Right kidney (tissue), 9 donors: ENCODE measurements around the gene JTB.
"Not testable (repeated sequence)": the region's sequence is repeated elsewhere in the genome, so short reads cannot be mapped to it uniquely, and the experiment has no call there.

Source experiments
- DNase-seq: peaks from one replicate; pipeline ENCODE4 v3.0.0-alpha.2; 2016
- long read RNA-seq, 8 donors: transcript quantifications; one replicate each; lab custom pipeline, GENCODE V29; 2026

JTB gene
- long read RNA-seq, donor 1, transcript JTB-201 (5 exons, 1,287 nt), result major isoform, 64 of 80 reads
- long read RNA-seq, donor 1, transcript JTB-203 (4 exons, 1,216 nt), result minor isoform, 7 of 80 reads
- long read RNA-seq, donor 1, partial matches to known transcripts, result 9 of 80 reads
- long read RNA-seq, donor 1, other reads (novel, unspliced or antisense), result 0 of 80 reads
- long read RNA-seq, donor 2, transcript JTB-201 (5 exons, 1,287 nt), result major isoform, 35 of 36 reads
- long read RNA-seq, donor 2, partial matches to known transcripts, result 0 of 36 reads
- long read RNA-seq, donor 2, other reads (novel, unspliced or antisense), result 0 of 36 reads
- long read RNA-seq, donor 3, transcript JTB-201 (5 exons, 1,287 nt), result major isoform, 23 of 26 reads
- long read RNA-seq, donor 3, partial matches to known transcripts, result 0 of 26 reads
- long read RNA-seq, donor 3, other reads (novel, unspliced or antisense), result 0 of 26 reads
- long read RNA-seq, donor 4, transcript JTB-201 (5 exons, 1,287 nt), result major isoform, 35 of 38 reads
- long read RNA-seq, donor 4, partial matches to known transcripts, result 0 of 38 reads
- long read RNA-seq, donor 4, other reads (novel, unspliced or antisense), result 0 of 38 reads
- long read RNA-seq, donor 5, transcript JTB-201 (5 exons, 1,287 nt), result major isoform, 54 of 59 reads
- long read RNA-seq, donor 5, partial matches to known transcripts, result 5 of 59 reads
- long read RNA-seq, donor 5, other reads (novel, unspliced or antisense), result 0 of 59 reads
- long read RNA-seq, donor 6, transcript JTB-201 (5 exons, 1,287 nt), result major isoform, 50 of 64 reads
- long read RNA-seq, donor 6, partial matches to known transcripts, result 10 of 64 reads
- long read RNA-seq, donor 6, other reads (novel, unspliced or antisense), result 0 of 64 reads
- long read RNA-seq, donor 7, transcript JTB-201 (5 exons, 1,287 nt), result major isoform, 72 of 92 reads
- long read RNA-seq, donor 7, partial matches to known transcripts, result 18 of 92 reads
- long read RNA-seq, donor 7, other reads (novel, unspliced or antisense), result 0 of 92 reads
- long read RNA-seq, donor 8, transcript JTB-201 (5 exons, 1,287 nt), result major isoform, 44 of 50 reads
- long read RNA-seq, donor 8, partial matches to known transcripts, result 6 of 50 reads
- long read RNA-seq, donor 8, other reads (novel, unspliced or antisense), result 0 of 50 reads

DNA sequence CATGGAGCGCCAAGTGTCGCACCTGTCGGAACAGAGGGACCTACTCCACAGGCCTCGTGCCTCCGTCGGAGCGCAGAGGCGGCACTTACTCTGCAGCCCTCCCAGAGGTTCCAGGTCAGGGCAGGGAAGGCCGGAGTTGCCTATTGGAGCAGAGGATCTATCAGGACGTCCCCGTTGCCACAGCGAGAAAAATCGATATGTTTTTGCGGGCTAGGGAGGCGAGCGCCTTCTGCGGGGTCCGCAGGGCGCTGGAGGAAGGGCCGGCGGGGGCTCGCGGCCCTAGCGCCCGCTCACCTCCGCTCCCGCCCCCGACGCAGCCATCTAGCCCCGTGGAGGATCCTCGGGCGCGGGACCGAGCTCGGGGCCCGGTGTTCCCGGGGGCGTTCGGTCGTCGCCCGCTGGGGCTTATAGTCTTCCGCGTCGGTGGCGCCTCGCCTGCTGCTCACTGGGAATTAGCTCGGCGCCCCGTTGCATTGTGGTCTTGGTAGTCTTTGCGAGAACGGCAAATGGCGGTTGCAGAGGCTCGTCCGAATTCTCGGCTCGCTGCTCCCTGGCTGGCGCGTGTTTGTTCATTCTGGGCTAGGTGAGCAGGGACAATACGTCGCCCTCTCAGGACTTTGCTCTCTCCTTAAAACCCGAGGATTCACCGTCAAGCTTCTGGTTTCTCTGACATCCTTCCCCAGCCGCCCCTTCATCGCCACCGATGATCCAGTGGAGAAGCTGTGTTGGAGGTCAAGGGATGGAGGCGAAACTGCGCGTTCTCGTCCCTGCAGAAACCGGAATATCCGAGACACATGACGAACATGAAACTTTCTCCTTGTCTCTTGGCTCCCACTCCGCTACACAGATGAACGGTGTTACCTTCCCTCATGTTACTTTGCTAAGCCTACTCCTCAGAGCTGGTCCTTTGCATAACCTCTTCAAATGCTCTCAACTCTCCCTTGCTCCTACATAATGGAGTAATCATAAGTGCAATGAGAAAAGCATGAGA, at the start of gene JTB:
JTB (minus strand) TSS at position 425 of the 991 bp plus-strand sequence; CDS start at position 3, 422 bp downstream.
- DNase-seq, result peak; percentile 89

DNA sequence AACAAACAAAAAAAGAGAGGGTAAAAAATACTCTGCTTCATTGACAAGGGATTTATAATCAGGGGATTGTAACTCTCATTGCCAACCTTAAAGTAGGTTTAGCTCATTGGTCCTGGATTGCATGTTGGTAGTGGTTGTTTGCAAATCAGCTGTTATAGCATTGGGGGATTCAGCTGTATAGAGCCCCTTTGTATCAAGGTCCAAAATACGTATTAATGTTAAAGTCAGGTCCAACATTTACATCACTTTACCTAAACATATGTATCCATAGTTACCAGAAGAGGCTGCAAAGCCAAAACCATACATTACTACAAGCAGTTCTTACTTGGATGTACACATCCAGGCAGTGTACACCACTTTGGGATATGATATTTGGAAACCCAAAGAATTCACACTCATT, 42.5 kb upstream of the JTB start:
- DNase-seq, result no peak

DNA sequence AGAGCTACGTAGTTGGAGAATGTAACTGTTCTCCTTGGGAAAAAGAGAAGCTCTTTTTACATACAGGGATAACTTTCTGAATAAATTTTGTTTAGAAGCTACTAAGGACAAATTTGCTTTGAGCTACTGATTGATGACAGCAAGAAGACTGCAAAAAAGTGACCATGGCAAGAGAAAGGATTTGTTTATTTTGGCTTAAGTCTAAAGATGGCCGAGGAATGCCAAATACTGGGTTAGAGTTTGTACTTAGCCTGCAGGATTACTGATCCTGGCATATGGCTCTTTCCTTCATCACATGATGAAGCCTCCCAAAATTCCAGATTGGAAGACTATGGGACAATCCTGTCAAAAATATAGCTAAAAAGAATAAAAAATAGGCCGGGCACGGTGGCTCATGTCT, 41.8 kb upstream of the JTB start:
- DNase-seq, result no peak

DNA sequence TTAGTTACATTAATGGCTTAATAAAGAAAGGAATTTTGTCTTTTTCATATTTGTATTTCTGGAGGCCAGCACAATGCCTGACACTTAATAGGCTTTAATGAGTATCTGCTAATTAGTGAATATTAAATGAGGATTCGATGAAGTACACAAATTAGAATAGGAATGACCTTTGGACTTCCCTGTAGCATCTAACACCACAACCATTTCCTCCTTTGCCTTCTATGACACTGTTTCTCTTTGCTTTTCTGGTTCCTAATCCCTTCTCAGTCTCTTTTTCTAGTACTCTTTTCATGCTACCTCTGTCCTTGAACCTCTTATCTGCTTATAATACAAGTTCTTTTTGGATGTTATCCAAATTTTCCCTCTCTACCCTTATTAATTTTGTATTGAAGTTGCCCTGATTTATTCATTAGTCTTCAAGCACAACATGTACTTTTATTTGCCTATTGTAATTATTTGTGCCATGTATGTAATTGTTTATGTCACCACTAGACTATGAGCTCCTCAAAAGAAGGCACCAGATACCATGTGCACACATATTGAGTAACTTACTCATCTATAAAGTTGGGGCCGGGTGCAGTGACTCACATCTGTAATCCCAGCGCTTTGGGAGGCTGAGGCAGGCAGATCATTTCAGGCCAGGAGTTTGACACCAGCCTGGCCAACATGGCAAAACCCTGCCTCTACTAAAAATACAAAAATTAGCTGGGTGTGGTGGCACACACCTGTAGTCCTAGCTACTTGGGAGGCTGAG, 36.9 kb upstream of the JTB start:
- DNase-seq, result no peak

DNA sequence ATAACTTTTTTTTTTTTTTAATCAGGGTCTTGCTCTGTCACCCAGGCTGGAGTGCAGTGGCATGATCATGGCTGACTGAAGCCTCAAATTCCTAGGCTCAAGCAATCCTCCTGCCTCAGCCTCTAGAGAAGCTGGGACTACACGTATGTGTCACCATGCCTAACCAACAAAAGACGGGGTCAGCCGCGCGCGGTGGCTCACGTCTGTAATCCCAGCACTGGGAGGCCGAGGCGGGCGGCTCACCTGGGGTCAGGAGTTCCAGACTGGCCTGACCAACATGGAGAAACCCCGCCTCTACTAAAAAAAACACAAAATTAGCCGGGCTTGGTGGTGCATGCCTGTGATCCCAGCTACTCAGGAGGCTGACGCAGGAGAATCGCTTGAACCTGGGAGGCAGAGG, 35.1 kb upstream of the JTB start:
- DNase-seq, result not testable (repeated sequence)

DNA sequence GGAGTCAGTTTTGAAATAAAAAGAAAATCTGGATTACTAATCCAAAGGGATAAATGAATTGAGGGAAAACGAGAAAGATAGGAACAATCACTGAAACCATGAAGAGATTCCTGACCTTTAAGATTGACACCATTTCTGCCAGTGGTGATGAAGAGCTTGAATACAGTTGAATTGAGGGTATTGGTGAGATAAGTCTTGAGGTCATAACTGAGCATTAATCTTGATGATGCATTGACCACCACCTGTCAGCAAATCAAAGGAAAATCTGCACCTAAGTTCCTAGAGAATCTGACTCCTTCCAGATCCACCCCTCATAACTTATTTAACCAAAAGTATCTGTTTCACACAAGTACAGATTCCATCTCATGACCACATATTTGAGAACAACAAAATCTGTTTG, 34.7 kb upstream of the JTB start:
- no peak for DNase-seq

DNA sequence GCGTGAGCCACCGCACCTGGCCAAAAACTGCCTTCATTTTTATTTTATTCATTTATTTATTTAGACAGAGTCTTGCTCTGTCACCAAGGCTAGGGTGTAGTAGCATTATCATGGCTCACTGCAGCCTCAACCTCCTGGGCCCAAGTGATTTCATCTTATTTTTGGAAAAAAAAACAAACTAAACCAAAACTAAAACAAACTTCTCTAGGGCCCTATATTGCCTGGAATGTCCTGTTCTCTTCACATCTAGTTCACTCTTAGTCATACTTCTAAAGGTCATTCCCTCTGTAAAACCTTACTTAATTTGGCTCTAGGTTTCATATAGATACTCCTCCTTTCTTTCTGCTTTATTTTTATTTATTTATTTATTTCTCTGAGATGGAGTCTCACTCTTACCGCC, 28.7 kb upstream of the JTB start:
- no peak for DNase-seq

DNA sequence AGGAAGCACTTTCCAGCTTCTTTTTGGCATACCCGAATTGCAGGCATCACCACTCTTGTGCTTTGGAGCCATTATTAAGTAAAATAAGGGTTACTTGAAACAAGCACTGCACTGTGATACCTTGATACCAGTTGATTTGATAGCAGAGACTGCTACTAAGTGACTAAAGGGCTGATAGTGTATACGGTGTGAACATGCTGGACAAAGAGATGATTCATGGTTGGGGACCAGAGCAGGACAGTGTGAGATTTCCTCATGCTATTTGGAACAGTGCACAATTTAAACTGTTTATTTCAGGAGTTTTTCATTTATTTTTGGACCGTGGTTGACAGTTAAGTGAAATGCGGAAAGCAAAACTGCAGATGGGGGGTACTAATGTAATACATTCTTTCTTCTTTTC, 22.9 kb upstream of the JTB start:
- no peak for DNase-seq

DNA sequence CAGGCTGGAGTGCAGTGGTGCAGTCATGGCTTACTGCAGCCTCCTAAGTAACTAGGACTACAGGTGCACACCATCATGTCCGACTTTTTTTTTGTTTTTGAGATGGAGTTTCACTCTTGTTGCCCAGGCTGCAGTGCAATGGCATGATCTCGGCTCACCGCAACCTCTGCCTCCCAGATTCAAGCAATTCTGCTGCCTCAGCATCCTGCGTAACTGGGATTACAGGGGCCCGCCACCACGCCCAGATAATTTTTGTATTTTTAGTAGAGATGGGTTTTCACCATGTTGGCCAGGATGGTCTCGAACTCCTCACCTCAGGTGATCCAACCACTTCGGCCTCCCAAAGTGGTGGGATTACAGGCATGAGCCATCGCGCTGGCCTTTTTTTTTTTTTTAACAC, 19.4 kb upstream of the JTB start:
- not testable (repeated sequence) for DNase-seq

DNA sequence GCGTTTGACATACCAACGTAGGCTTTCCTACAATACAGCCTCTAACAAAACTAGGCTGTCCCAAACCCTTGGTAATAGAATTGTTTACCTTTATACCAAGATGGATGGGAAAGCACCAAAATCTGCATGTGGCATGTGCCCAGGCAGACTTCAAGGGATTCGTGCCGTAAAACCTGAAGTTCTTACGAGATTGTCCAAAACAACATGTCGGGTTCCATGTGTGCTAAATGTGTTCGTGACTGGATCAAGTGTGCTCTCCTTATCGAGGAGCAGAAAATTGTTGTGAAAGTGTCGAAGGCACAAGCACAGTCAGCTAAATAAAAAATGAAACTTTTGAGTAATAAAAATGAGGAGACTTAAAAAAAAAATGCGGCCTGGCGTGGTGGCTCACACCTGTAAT, 18.2 kb upstream of the JTB start:
- no peak for DNase-seq

DNA sequence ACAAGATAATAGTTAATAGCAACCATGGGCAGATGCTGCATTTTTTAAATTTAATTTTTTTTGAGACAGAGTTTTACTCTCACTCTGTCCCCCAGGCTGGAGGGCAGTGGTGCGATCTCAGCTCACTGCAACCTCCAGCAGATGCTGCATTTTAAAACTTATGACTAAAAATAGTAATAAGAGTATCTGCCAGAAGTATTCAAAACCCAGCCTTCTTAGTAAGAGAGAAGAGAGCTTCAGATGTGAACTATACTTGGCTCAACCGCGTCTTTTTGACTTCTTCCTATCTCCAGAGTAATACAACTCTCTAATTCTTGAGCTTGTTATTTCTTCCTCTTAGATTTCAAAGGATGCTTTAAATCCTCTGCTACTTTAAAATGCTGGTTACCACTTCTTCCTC, 17.7 kb upstream of the JTB start:
- no peak for DNase-seq

DNA sequence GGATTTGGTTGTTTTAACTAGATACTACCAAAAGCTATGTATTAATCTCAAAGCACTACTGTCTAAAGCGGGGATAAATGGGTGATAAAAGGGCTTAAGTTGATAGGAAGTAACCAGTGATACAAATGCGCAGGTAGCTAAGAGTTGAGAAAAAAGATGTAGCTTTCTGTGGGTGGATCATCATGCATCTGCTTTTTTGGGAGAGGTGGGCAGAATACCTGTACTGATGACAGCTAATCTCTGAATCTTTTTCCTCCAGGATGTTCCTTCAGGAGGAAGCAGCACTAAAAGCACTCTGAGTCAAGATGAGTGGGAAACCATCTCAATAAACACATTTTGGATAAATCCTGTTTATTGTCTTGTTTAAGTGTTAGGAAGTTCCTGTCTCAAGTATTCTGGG, 14.3 kb upstream of the JTB start:
- no peak for DNase-seq

DNA sequence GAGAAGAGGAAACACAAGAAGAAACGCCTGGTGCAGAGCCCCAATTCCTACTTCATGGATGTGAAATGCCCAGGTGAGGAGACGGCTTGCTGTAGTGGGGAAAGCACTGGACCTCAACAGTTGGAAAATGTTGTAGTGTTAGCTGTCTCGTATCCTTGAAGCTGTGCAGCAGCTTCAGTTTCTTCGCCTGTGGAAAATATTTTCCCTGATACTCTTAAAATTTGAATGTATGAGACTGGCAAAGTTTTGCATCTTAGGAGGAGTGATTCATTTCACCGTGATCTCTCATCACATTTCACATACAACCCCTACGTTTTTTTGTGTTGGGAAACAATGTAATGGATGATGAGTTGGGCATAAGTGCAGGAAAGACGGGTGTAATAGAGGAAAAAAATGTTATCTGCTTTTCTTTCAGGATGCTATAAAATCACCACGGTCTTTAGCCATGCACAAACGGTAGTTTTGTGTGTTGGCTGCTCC, 13.7 kb upstream of the JTB start:
- no peak for DNase-seq

DNA sequence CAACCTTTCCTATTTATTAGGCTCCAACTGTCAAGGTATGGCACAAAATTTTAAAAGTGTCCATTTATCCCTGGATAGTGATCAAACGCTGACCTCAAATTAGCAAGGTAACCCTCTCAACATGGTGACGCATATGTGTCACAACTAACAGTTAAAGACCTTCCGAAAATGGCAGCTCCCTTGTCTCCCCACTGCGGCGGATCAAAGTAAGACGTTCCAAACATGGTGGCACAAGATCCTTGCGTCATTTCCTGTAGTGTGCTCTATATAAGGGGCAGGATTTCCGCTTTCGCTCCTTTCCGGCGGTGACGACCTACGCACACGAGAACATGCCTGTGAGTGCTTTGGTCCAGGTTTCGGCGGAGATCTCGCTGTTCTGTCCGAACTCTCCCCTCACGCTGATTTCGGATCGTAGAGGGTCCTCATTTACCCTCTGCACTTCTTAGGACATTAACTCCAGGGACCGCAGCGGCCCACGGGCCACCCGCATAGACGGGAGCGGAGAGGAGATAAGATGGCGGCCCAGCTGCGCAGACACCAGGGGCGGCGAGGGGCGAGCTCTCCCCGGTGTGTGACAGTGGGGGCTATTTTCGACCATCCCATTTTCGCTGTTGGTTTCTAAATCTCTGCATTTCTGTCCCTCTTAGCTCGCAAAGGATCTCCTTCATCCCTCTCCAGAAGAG, 13.1 kb upstream of the JTB start, which contains the start of gene RPS27:
RPS27 (plus strand) TSS at position 295 of the 683 bp plus-strand sequence; CDS start at position 330, 35 bp downstream.
- DNase-seq, result peak; percentile 98

DNA sequence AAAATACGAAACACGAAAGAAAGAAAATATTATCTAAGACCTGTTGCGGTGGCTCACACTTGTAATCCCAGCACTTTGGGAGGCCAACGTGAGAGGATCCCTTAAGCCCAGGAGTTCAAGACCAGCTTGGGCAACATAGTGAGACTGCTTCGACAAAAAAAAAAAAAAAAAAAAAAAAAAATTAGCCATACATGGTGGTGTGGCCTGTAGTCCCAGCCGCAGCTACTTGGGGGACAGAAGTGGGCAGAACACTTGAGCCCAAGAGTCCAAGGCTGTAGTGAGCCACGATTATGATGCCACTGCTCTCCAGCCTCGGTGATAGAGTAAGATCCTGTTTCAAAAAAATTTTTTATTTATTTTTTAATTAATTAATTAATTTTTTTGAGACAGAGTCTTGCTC, 10.1 kb upstream of the JTB start:
- no peak for DNase-seq

DNA sequence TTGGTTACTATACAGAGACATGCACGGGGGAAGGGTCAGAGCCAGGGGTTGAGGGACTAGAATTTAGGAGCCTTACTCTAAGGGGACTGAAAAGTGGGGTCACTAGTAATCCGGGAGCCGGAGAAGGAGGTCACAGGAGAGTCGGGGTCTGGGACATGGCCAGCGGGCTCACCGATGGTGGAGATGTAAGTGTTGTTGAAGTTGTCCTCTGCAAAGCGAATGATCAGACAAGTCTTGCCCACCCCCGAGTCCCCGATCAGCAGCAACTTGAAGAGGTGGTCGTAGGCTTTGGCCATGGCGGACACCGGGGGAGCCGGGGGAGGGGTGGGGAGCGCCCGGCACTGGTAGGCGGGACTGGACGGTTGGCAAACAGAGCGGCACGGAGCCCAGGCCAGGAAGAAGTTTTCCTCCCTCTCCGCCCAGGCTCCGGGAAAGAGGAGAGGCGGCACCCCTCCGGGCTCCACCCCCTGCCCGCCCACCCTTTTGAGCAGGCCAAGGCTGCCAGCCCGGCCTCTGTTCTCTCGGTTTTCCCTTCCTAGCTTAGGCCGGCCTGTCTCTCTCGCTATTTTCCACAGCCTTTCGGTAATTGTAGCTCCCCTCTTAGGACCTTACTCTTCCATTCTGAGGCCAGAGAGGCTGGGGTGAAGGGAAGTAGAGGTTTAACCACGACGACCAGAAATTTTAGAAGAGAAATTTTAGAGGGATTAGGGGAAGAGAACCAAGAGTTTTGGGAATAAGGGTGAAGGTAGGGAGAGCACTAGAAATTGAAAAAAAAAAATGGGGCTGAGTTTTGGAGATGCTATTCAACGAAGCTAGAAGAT, 8.7 kb upstream of the JTB start, which contains the start of gene RAB13:
RAB13 (minus strand) TSS at position 399 of the 821 bp plus-strand sequence; CDS start at position 296, 103 bp downstream.
- DNase-seq, result peak; percentile 78

DNA sequence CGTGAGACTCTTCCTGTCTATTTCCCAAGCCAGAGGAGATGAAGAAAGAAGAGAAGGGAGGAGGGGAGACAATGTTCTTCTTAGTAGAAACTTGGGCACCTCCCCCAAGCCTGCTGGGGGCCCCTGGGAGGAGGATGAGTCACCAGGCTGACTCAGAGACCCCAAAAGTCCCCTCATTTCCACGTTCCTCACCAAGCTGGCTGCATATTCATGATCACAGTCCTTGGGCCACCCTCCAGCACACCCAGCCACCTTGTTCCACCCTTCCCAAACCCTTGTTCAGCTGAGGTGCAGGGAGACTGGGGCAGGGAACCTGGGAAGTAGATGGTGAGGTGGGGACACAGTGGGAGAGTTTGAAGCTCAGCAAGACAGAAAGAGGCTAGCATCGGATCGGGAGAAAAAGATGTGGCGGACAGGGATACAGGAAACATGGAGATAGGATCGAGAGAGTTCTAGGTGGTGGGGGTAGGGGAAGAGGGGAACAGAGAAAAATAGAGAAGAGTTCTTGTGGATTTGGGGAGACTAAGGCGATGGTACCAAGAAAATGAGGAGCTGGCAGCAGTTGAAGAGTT, 8.0 kb upstream of the JTB start:
- peak; percentile 46 for DNase-seq

DNA sequence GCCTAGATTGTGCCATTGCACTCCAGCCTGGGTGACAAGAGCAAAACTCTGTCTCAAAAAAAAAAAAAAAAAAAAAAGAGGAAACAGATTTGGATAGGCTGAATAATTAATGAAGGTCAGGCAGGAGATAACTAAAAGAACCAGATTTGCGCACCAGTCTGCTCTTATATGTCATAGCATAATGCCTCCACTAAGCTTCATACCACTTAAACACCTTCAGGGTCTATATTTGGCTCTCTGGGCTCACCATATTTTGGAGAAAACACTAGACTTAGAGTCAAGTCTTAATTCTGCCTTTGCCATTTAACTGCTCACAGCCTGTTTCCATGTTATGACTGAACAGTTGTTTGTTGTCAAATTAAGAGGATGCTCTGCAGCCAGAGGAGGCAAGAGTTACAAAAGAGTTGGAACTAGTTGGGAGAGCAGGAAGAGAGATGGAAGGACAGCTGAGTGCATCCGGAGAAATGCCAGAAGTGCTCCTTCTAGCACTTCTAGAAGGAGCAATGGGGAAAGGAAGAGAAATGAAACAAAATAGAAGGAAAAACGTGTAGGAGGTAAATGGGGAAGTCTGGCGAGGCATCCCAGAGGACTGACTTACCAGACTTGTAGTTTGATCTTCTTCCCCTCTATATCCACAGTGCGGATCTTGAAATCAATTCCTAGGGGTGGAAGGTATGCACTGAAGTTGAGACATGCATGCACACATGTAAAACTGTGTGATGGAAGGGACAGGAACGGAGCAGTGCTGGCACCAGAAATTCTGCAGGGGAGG, 6.8 kb upstream of the JTB start:
- DNase-seq, result no peak
